ENCODE results near the gene TRDN.
"Not testable (repeated sequence)": the region's sequence is repeated elsewhere in the genome, so short reads cannot be mapped to it uniquely, and the experiment has no call there.

Gene TRDN

DNA sequence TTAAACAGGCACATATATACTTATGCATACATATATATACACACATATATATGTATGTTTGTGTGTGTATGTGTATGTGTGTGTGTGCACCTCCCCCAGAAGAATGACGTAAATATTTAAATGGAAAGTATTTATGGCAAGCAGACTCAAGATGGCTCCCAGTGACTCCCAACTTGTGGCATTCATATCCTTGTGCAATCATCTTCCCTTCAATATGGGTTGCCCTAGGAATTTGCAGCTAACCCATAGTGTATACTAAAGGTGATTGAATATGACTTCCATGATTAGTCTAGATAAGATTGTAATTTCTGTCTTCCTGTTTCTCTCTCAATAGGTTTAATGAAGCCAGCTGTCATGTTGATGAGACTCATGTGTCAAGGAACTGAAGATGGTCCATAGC is 127.6 kb downstream of the TRDN start:
- H3K4me3 ChIP-seq (ENCODE audit: low read depth, low read length): no peak overlapping the region

DNA sequence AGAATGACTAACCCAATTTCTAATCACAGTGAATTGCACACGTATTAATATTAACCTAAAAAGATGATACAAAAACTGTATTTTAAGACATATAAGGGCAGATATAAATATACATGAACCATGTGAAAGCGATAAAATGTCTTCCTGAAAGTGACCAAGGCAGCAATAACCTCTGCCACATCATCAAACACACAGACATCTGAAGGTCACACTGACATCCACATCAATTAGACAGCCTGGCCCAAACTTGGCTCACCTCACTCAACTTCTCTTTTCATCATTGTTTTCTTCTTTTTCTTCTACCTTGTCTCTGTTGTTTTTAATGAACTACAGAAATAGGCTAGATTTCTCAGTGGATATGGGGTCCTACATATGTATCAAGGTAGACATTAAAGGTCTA is 128.5 kb downstream of the TRDN start:
- no peak overlapping the region for H3K4me3 ChIP-seq (ENCODE audit: low read depth, low read length)

DNA sequence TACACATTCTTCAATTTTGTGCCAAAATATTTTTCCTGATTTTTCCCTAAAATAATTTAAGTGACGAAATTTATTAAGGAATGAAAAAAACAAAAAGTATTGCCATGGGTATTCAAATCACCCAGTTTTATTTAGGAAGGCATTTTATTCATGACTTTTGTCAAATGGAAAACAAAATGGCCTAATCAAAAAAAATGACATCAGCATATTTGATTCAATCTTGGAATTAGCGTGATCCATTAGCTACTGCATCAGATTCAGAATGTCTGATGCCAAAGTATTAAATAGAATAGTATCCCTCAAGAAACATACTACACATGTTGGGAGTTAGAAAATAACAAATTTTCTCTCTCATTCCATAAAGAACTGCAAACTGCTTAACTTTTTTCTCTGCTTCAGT is 129.2 kb downstream of the TRDN start:
- H3K4me3 ChIP-seq (ENCODE audit: low read depth, low read length): no peak overlapping the region

DNA sequence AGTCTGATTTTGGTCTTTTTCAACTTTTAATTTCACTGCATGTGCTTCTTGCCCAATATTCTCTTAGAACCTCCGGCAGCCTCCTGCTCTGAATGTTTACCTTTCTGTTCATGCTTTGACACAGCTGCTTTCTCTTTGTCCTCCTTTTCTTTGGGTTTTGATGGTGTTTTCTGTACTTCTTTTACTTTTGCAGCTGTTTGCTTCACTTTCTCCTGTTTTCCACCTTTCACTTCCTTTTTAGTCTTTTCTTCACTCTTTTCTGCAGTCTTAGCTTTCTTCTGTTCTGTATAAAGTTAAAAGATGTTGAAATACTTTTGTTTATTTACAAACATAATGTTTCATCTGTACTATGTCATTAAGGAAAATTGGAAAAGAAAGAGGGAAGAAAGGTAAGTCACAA is 133.1 kb downstream of the TRDN start:
- H3K4me3 ChIP-seq (ENCODE audit: low read depth, low read length): no peak overlapping the region

DNA sequence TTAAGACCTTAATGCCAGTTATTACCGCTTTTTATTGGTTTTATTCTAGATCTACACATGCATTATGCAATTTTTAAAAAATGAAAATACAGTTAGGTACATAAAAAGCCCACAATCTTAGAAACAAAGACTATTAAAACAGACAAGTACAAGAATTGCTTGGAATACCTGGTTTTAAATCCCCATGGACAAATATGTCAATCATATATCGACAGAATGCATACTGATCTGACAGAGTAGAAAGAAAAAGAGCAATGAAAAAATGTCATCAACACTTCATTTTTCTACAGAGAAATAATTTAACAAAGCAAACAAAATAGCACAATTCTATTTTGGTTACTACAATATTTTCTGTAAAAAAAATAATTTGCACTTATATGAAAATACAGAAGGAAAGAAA is 139.7 kb downstream of the TRDN start:
- H3K4me3 ChIP-seq (ENCODE audit: low read depth, low read length): no peak overlapping the region

DNA sequence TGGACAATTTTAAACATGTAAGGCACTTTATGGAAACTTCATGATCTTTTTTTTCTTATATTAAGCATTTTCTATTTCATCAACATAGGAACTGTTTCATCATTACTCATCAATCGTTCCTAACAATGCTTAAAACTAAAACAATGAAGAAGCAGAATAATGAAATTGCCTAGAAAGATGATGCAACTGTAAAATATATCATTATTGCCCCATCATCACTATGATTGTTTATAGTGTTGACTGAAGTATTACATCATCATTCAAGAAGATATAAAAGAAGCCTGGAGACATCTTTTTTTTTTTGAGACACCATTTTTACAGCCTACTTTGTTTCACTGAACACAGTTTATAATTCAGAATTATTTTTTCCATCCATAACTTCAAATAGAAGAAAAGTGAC is 147.2 kb downstream of the TRDN start:
- H3K4me3 ChIP-seq (ENCODE audit: low read depth, low read length): no peak overlapping the region

DNA sequence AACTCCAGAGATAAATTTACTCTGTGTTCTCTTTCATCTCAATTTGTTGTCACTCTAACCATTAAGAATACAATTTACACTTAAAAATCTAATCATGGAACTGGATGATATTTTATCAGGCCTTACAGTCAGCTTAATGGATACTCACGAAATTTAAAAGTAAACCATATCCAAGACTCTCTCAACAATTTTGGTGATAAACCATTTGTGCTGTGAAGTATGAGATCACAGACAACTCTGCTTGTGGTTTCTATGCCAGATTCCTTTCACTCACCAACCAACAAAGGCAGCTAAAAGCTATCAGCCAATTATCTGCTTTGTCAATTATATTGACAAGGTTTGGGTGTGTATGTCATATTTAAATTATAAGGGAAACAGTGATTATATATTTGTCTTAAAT is 155.8 kb downstream of the TRDN start:
- H3K4me3 ChIP-seq (ENCODE audit: low read depth, low read length): no peak overlapping the region

DNA sequence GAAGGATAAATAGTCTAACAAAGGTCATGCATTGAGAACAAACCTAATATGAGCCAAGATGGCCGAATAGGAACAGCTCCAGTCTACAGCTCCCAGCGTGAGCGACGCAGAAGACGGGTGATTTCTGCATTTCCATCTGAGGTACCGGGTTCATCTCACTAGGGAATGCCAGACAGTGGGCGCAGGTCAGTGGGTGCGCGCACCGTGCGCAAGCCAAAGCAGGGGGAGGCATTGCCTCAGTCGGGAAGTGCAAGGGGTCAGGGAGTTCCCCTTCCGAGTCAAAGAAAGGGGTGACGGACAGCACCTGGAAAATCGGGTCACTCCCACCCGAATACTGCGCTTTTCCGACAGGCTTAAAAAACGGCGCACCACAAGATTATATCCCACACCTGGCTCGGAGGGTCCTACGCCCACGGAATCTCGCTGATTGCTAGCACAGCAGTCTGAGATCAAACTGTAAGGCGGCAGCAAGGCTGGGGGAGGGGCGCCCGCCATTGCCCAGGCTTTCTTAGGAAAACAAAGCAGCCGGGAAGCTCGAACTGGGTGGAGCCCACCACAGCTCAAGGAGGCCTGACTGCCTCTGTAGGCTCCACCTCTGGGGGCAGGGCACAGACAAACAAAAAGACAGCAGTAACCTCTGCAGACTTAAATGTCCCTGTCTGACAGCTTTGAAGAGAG is 164.6 kb downstream of the TRDN start:
- not testable (repeated sequence) for H3K4me3 ChIP-seq (ENCODE audit: low read depth, low read length)

DNA sequence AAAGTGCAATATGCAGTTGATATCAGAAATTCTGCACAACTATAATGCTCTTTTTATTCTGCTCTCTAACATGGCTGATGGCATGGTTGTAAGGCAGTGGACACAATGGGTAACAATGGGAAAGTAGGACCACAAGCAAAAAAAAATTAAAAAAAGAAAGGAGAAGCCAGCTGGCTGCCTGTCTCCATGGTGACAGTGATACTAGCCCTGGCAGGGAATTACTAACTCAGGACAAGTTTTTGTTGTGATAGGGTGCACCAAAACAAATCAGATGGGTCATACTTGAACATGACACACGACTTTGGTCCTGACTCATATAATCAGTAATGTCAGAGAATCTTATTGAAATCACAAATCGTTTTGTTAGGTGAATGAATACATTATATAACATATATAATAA is 169.4 kb downstream of the TRDN start:
- no peak overlapping the region for H3K4me3 ChIP-seq (ENCODE audit: low read depth, low read length)

DNA sequence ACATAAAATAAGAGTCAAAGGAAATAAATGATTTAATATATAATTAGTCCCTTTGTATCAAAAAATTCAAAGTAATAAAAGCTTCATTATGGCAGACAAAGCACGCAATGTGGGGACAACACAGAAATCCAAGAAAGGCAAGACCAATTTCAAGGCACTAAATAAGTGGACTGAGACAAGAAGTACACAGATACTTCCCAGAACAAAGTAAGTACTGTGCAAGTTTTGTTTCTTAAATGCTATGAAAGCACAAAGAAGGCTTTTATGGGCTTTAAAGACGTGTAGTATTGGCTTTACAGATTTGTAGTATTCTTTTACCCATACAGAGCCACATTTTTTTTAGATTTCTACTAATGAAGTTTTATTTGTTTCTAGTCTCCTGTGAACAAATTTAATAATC is 174.6 kb downstream of the TRDN start:
- H3K4me3 ChIP-seq (ENCODE audit: low read depth, low read length): no peak overlapping the region

DNA sequence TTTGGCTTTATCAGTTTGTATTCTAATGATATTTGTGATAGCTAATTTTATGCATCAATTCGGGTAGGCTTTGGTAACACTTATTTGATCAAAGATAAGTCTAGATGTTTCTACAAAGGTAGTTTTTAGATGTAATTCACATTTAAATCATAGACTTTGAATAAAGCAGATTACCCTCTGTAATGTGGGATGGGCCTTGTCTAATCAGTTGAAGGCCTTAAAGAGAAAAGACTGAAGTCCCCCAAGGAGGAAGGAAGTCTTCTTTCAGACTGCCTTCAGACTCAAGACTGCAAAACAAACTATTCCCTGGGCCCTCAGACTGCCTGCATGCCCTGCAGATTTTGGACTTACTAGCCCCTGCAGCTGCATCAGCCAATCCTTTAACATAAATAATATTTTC is 178.5 kb downstream of the TRDN start:
- H3K4me3 ChIP-seq (ENCODE audit: low read depth, low read length): no peak overlapping the region

DNA sequence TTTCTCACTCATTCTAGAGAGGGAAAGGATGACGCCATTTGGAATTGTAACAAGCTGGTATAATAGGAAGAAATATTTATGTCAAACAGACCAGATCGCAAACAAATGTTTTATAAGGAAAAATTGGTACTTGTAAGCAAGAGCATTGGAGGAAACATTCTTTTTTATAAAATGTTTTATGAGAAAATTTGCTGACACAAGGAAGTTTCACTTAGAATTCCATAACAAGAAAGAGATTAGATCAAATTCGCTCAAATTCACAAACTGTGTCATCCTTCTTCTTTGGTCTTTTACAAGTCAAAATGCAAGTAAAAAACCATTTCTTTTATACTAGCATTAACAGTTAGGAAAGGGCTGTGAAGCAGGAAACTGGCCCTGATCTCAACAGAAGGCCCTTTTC is 179.9 kb downstream of the TRDN start:
- no peak overlapping the region for H3K4me3 ChIP-seq (ENCODE audit: low read depth, low read length)

DNA sequence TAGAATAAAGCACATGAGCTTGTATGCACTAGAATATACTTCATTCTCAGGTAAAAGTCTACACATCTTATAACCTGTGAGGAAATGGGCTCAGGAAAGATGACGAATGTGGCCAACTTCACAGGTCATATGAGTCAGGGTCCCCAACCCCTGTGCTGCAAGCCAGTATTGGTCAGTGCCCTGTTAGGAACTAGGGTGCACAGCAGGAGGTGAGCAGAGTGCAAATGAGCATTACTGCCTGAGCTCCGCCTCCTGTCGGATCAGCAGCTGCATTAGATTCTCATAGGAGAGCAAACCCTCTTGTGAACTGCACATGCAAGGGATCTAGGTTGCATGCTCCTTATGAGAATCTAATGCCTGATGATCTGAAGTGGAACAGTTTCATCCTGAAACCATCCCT is 182.3 kb downstream of the TRDN start:
- H3K4me3 ChIP-seq (ENCODE audit: low read depth, low read length): no peak overlapping the region

DNA sequence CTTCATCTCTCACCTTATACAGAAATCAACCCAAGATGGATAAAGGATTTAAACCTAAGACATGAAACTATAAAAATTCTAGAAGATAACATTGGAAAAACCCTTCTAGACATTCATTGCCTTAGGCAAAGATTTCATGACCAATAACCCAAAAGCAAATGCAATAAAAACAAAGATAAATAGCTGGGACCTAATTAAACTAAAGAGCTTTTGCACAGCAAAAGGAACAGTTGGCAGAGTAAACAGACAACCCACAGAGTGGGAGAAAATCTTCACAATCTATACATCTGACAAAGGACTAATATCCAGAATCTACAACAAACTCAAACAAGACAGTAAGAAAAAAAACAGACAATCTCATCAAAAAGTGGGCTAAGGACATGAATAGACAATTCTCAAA is 183.7 kb downstream of the TRDN start:
- H3K4me3 ChIP-seq (ENCODE audit: low read depth, low read length): not testable (repeated sequence)

DNA sequence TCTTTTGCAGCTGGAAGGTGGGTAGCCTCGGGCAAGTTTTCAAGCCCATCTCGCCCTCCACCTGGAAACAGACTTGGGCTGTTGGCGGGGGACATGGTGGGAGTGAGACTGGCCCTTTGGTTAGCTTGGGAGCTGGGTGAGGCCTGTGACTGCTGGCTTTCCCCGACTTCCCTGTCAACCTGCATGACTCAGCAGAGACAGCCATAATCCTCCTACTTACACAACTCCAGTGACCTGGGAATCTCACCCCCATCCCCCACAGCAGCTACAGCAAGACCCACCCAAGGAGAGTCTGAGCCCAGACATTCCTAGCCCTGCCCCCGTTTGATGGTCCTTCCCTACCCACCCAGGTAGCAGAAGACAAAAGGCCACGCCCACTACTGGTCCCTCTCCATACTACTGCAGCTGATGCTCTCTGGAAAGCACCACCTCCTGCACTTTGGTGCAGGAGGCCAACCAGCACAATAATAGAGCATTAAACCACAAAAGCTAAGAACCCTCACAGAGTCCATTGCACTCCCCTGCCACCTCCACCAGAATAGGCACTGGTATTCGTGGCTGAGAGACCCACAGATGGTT is 188.4 kb downstream of the TRDN start:
- no peak overlapping the region for H3K4me3 ChIP-seq (ENCODE audit: low read depth, low read length)

DNA sequence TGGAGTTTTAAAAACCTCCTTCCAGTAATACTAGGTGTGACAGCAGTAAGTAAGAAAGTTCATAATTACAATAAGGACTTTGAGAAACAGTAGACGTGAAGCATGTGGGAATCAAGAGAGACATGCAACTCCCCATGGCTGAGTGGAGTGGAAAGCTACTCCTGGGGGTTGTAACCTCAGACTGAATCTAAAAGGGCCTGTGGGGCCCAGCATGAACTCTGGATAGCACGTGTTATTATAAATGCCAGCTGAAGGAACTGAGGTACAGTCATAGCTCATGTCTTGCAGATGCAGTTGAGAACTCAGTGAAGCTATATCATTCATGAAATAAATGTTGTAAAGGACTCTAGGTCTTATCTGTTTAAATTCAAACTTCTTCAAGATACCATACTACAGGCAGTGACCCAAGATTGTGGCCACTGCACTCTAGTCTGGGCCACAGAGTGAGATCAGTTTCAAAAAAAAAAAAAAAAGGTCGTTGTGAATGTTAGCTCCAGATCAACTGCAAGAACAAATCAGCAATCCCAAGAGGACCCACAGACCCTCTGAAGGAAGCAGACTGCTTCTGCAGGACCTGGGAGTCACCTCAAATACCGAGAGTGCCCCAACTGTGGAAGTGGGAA is 189.3 kb downstream of the TRDN start:
- no peak overlapping the region for H3K4me3 ChIP-seq (ENCODE audit: low read depth, low read length)

DNA sequence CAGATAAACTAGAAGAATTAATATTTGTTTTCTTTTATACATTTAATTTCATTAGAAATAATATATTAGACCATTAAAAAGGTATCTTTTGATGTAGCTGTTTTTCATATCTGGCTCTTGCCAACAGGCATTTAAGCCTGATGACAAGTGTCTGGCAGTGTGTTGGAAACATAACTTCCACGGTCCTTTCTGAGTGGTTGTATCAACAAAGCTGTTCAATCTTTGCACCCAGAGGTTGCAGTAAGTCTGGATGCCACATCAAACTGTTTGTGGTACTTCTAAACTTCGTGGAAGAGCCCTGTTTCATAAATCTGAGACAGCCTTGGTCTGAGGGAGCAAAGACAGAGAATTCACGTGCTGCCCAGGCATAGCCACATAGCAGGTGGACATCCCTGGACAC is 197.4 kb downstream of the TRDN start:
- H3K4me3 ChIP-seq (ENCODE audit: low read depth, low read length): no peak overlapping the region

DNA sequence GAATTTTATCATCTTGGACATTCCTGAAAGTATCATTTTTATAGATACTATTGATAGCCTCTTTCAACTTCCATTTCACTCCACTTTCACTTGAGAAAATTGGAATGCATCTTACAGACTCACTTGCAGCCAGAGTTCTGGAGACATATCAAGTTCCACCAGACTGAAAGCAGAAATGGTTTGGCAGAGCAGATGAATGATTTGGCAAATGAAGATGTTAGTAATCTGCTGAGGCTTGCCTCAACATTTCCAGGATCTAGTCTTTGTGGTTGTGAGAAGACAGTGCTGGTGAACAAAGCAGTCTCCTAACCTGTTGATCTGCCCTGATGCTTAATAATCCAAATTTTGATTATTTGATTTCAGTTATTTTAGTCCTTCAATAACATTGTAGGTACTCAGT is 202.6 kb downstream of the TRDN start:
- no peak overlapping the region for H3K4me3 ChIP-seq (ENCODE audit: low read depth, low read length)

DNA sequence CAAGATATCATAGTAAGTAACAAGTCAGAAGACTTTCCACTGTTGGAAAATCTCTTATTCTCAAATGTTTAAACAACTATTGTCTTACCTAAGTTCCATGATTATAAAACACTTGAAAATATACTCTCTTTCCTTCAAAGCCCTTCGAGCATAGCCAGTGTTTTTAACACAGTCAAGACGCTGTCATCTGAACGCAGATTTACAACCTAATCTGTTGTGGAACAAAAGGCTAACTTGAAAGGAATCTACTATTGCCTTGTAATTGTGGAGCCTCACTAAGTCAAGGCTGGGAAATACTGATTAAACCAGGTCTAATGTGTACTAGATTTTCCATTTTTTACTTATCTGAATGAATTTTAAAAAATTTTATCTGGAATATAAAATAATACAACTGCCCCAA is 205.8 kb downstream of the TRDN start:
- H3K4me3 ChIP-seq (ENCODE audit: low read depth, low read length): no peak overlapping the region

DNA sequence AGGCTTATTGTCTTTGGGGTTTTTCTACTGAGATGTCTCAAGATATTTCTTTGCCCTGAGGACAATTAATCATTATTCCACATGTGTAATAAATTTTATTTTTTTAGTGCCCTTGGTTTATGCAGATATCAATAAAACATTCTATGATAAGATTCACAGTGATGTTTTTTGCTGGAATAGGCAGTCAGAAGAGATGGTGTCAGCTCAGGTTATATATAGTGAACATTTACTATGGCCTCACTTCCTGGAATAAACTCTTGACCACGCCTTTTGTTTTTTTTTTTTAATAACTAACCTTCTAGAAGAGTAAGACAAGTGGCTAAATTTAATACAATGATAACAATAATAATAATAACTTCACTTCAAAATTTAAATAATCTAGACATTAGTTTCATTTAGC is 209.7 kb downstream of the TRDN start:
- no peak overlapping the region for H3K4me3 ChIP-seq (ENCODE audit: low read depth, low read length)

DNA sequence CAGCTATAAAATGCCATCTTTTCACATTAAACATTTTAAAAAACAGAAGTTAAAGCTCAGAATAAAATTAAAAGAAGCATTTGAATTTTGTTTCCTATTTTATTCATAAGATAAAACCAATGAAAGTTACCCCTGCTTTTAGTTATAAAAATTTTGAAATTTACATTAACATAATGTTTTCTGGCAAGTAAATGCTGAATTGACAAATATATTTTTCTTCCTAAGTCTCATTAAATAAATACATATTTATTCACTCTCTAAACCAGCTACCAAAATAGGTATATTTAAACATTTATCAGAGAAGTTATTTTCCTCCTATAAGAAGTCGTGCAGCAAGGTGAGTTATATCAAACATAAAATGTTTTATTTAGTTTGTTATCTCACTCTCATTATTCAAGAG is 213.6 kb downstream of the TRDN start:
- no peak overlapping the region for H3K4me3 ChIP-seq (ENCODE audit: low read depth, low read length)

DNA sequence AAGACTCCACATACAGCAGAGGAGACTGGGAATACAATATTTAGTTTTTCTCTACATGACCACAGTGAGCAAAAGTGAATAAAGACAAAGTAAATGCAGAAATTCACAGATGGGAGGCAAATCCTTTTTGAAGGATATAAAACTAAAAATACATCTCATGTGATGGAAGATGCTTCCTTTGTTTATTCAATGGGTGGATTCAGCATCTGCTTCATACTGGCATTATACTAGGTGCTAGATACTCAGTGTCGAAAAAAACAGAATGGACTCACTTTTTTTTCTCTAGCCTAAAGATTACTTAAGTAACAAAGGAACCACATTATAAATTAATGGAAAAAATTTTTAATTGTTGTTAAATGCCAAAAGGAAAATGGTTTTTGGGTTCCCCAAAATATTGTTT is 216.2 kb downstream of the TRDN start:
- H3K4me3 ChIP-seq (ENCODE audit: low read depth, low read length): no peak overlapping the region

DNA sequence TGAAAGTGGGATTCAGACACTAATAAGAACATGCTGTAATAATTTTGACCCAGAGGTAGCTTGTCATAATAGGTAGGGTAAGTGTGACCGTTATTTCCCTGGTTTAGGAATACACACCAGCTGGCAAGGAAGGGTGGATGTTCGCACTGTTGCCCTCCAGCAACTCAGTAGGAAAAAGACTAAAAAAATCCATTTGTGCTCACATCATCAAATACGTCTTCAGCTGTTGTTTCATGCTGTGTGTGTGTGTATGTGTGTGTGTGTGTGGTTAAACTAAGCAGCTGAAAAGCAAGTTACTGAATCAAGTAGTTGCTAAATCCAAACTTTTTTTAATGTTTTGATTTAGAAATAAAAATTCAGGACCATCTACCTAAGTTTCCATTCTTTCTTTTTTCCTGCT is 218.7 kb downstream of the TRDN start:
- no peak overlapping the region for H3K4me3 ChIP-seq (ENCODE audit: low read depth, low read length)

Measured in iPS-11a (cell line).